NCI-H748 (cell line): Measurements from ENCODE around the gene IFT52.
"Not testable (repeated sequence)": the region's sequence is repeated elsewhere in the genome, so short reads cannot be mapped to it uniquely, and the experiment has no call there.

Experiments used
- DNase-seq: peaks from one replicate; lab custom pipeline; 2025; ENCODE audit not compliant: unreplicated experiment; lab: John Stamatoyannopoulos, UW

Gene IFT52

GRCh38 chr20:43565758-43566104 is 25.0 kb upstream of the IFT52 start:
- DNase-seq = no peak

GRCh38 chr20:43567477-43567876 is 23.3 kb upstream of the IFT52 start:
- no peak for DNase-seq

GRCh38 chr20:43568706-43569105 is 22.0 kb upstream of the IFT52 start:
- DNase-seq = no peak

- no peak for DNase-seq
Measured at GRCh38 chr20:43569282-43569681, 21.5 kb upstream of the IFT52 start.

- DNase-seq = no peak
Measured at GRCh38 chr20:43570496-43570895, 20.2 kb upstream of the IFT52 start.

- no peak for DNase-seq
Measured at GRCh38 chr20:43571310-43571709, 19.4 kb upstream of the IFT52 start.

GRCh38 chr20:43571771-43572170 is 19.0 kb upstream of the IFT52 start:
- no peak for DNase-seq

GRCh38 chr20:43572891-43573290 is 17.8 kb upstream of the IFT52 start:
- no peak for DNase-seq

GRCh38 chr20:43576108-43576507 is 14.6 kb upstream of the IFT52 start:
- DNase-seq = no peak

GRCh38 chr20:43579861-43580793 is 10.6 kb upstream of the IFT52 start:
- DNase-seq = no peak

GRCh38 chr20:43583133-43583864 is 7.4 kb upstream of the IFT52 start:
- no peak for DNase-seq

GRCh38 chr20:43583982-43584432 is 6.7 kb upstream of the IFT52 start:
- DNase-seq = no peak

GRCh38 chr20:43584448-43585136 is 6.1 kb upstream of the IFT52 start:
- no peak for DNase-seq

GRCh38 chr20:43586641-43587040 is 4.1 kb upstream of the IFT52 start:
- no peak for DNase-seq

- DNase-seq = not testable (repeated sequence)
Measured at GRCh38 chr20:43588526-43588925, 2.2 kb upstream of the IFT52 start.

GRCh38 chr20:43590036-43590391 is 723 bp upstream of the IFT52 start:
- peak; percentile 67 for DNase-seq

GRCh38 chr20:43601960-43602359 is 11.2 kb downstream of the IFT52 start:
- DNase-seq = not testable (repeated sequence)

- DNase-seq = no peak
Measured at GRCh38 chr20:43603124-43603523, 12.4 kb downstream of the IFT52 start.

GRCh38 chr20:43605715-43606114 is 15.0 kb downstream of the IFT52 start:
- no peak for DNase-seq

- DNase-seq = not testable (repeated sequence)
Measured at GRCh38 chr20:43607278-43607677, 16.5 kb downstream of the IFT52 start.

- DNase-seq = no peak
Measured at GRCh38 chr20:43631598-43631997, 40.9 kb downstream of the IFT52 start.

GRCh38 chr20:43636429-43636828 is 45.7 kb downstream of the IFT52 start:
- no peak for DNase-seq
